ENCODE data around the gene FCN1.

The FCN1 gene

DNA sequence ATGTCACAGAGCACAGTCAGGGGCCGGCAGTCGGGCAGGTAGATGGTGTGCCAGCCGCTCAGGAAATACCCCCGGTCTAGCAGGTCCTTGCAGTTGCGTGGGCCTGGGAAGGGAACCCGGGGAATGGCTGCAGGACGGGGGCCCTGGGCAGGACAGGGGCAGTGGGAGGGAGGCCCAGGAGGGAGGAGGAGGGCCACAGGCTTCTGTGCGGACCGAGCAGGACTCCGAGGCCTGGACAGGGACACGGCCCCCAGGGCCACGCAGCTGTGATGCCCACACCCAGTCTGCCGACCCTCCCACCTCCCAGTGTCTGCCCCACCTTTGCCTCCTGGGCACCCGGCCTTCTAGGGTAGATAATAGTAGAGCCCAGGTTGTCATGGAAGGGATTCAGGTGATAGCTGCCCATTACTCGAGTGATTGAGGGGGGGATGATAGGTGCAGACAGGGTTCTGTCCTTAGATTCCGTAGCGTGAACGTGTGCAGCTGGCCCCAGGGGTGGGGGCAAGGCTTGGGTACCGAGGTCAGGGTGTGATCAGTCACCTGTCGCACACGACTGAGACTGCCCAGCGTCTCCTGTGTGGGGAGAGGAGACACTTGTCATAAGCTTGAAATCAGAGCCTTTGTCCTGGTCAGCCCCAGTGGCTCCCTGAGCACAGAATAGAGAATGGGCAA is 4.5 kb downstream of the FCN1 start:
- FAIRE-seq = no peak

- FAIRE-seq = no peak
Measured at GRCh38 chr9:134912126-134912840, 5.4 kb downstream of the FCN1 start.

DNA sequence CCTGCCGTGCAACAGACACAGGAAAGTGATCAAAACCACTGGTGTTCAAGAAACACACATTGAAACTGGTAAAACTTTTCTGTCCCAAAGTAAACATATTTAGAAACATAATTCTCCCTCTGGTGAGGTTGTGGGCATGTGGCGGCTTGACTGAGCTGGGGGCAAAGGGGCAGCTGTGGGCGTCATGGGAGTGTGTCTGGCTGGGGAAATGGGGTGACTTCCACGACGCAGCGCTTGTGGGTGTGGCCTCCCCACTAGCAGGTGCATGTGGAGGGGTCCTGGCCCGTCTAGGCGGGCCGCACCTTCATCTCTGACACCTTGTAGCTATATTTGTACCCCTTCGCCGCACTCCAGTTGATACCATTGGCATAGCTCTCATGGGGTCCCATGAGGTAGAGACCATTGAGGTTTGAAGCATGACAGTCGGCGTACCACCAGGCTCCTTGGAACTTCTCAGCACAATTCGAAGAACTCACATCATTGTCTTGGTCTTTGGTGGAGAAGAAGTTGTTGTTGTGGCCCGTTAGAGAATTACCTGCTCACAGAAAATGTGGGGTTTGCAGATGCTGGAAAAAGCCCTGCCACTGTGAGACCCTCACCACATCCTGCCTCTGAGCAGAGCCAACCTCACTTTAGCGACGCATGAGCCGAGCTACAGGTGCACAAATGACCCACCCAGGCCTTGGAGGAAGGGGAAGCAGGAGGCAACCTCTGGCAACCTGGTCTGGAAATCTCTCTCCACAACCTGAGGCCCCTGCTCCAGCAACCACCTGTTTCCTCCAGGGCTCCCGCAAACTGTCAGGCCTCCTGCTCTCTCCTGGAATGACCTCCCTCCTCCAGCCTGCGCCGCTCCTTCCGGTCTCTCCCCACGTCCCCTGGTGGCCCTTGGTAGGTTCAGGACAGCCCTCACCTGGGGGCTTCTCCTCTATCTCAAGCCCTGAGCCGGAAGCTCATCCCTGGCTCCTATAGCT is 7.9 kb downstream of the FCN1 start:
- no peak for FAIRE-seq

DNA sequence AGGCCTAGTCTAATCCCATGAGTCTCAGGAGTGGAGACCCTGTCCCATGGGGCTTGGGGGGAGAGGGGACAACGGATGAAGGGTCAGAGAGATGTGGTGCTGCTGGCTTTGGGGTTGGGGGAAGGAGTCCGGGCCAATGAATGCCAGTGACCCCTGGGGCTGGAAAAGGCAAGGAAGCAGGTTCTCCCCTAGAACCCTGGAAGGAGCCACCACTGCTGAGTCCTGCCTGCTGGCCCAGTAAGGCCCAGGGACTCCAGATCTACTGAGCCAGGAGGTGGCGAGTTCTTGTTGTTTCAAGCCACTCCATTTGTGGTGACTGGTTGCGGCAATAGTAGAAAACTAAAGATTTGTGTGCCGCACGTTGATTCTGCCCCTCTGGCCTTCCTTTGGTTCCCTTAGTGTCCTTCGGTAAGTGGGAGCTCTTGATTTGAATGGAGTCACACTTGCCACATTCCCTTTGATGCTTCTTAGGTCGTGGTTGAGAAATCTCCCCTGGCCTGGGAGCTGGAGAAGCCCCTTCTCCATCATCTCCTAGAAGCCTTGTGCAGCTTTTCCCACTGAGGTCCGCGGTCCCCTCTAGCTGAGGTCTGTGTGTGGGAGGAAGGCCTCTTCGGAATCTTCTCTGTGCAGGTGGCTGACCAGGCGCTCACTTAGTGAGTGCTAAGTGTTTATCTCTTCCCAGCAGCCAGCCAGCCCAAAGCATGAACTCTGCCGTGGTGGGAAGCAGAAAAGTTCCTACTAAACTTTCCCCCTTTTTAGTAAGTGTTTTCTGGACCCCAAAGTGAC is 9.0 kb downstream of the FCN1 start:
- no peak for FAIRE-seq

- no peak for FAIRE-seq
Measured at GRCh38 chr9:134902936-134903335, 14.8 kb downstream of the FCN1 start.

GRCh38 chr9:134899818-134900217 is 17.9 kb downstream of the FCN1 start:
- FAIRE-seq = no peak

GRCh38 chr9:134899168-134899567 is 18.5 kb downstream of the FCN1 start:
- no peak for FAIRE-seq

GRCh38 chr9:134898319-134898718 is 19.4 kb downstream of the FCN1 start:
- no peak for FAIRE-seq

DNA sequence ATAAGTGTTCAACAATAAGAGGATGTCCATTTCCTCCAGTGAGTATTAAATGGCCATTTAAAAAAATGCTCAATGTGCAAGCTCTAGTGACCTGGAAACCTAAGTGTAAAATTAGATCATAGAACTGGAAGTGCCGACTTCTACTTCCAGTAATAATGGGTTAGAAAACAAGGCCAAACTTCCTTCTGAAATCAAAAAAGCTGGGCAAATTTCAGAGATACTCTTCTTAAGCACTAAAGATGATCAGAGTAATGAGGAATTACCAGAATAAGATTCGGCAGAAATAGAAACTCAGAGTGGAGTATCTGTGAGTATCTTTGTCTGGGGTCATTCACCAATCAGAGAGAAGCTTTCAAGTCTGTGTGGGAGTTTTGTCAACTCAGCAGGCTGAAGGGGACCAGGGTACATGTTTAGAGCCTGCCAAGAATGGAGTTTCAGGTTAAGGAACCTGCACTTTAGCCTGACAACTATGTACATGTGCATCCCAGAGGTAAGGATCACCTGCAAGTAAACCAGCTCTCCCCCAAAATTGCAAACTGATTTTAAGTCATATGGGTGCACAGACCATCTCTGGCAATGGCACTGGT is 20.0 kb downstream of the FCN1 start:
- no peak for FAIRE-seq

DNA sequence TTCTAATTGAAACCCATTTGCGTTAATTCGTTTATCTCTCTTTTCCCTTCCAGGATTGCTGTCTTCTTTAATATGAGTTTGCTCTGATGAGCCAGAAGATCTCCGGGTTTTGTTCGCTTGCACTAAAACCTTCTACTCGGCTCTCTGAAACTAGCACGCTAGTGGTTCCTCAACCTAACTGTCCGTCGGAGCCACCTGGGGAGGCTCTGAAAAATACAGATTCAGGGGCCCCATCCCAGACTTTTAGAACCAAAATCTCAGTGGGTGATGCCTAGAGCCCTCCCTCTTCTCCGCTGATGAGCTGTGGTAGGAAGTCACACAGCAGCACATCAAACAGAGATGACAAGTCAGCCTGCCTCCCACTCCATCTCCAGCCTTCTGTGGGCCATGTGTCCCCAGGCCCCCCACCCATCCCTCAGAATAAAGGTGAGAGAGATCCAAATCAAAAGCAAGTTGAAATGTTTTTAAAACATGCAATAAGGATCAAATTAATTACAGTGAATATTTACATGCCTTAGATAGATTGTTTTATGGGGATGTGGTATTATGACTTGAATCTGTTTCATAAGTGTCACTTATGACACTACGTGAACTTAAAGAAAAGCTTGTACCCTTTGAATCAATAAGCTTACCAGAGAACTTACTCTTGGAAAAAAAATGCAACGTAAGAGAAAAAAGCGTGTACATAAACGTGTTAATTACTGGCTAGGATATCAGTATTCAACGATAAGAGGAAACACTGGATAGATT is 20.7 kb downstream of the FCN1 start:
- no peak for FAIRE-seq

DNA sequence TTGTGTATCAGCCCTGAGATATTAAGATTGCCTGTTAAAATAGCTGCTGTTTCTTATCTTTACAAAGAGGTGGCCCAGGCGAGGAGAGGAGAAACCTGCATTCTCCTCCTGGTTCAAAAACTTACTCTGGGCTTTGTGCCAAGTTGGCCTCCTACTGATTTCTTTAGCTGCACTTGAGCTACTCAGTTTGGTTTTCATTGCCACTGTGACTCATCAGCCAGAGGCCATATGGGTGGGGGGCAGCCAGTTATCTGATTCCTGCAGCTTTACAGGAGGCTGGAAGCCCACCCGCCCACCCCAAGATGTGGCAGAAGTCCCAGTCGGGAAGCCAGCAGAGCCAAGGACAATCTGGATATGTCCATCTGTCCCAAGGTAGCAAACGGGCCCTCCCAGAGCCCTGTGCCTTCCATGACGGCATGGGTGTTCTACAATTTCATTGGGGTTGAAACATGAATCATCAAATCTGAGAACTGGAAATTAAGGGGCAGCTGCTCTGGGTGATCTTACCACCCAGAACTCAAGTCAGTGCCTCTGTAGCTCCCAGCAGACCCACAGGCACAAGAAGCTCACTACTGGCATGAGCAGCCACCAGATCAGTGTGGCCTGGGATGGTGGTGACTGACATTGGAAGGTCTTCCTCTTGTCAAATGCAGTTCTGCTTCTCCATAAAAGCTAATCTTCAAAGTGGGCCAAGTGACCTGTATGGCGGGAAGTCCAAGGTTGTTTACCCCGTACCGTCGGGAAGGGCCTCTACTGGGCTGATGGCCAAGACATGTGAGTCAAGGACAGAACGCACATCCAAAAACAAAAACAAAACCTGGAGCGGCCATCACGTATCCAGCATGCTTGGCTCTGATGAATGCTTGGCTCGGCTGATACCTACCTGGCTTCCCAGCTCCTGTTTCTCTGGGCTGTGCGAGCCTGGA is 21.5 kb downstream of the FCN1 start:
- FAIRE-seq = no peak

- no peak for FAIRE-seq
Measured at GRCh38 chr9:134895567-134895907, 22.2 kb downstream of the FCN1 start.

DNA sequence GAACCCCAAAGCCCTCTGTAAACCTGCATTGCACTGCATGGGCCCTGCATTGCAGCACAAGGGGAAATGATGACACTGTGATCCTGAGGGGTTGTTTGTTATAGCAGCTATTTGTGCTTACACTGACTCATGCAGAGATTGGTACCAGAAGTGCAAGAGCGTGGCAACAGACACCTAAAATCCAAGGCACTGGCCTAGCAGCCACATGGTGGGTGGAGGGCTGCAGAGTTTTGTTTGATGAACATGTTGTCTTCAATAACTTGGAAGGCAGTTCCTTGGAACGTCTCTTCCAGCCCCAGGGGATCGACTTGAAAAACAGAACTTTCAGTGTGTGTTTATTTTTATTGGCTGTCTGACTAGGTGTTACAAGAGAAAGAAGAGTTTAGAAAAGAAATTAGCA is 22.6 kb downstream of the FCN1 start:
- FAIRE-seq = no peak

GRCh38 chr9:134894136-134894860 is 23.4 kb downstream of the FCN1 start:
- no peak for FAIRE-seq

GRCh38 chr9:134892820-134893420 is 24.8 kb downstream of the FCN1 start:
- no peak for FAIRE-seq

DNA sequence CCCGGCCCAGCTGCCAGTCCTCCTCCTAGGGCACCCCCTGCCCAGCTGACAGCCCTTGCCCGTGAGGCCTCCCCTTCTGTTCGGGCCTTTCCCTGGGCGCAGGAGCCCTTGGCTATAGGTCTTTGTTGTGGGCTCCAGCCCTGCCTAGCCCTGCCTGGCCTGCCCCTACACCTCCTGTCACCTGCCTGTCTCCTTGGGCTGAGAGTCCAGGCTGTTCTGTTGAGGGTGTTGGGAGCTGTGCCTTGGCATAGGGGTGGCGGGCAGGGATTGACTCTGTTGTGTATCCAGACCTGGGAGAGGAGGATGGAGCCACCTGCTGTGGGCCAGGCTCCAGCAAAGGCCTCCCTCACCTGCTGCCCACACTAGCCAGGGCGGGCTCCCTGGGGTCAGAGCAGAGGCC is 25.5 kb downstream of the FCN1 start:
- no peak for FAIRE-seq

DNA sequence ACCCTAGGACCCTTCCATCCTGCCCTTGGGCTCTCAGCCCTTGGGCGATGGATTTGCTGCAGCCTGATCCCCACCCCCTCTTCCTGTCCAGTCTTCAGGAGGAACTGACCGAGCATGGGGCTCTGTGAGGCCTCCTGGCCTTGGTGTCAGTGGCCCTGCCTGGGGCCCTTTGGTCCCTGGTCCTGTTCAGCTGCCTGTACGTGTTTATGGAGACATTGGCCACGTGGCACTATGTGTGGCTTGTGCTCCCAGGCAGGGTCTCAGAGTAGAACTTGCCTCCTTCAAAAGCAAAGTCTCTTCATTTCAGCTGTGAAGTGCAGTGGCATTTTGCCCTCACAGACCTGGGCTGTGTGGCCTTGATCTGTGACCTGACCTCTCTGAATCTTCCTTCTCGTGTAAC is 26.0 kb downstream of the FCN1 start:
- no peak for FAIRE-seq

DNA sequence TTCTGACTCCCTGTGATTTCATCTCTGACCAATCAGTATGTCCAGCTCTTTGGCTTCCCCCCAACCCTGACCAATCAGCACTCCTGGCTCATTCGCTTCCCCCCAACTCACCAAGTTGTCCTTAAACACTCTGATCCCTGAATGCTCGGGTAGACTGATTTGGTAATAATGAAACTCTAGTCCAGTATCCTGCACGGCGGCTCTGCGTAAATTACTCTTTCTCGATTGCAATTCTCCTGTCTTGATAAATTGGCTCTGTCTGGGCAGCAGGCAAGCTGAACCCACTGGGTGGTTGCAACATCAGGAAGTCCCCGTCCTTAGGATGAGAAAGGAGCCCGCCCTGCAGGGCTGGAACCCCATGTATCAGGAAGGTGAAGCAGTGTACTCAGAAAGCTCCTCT is 26.7 kb downstream of the FCN1 start:
- FAIRE-seq = no peak

- FAIRE-seq = no peak
Measured at GRCh38 chr9:134890155-134890495, 27.6 kb downstream of the FCN1 start.

Measured in islet of Langerhans (tissue), 1 donor.